NAMALWA (cell line): ENCODE results near the gene S1PR3.

Experiments used
- DNase-seq: peaks from one replicate; pipeline ENCODE4 v3.0.0-alpha.2; 2015; ENCODE audit warnings: low spot score

S1PR3 gene

DNA sequence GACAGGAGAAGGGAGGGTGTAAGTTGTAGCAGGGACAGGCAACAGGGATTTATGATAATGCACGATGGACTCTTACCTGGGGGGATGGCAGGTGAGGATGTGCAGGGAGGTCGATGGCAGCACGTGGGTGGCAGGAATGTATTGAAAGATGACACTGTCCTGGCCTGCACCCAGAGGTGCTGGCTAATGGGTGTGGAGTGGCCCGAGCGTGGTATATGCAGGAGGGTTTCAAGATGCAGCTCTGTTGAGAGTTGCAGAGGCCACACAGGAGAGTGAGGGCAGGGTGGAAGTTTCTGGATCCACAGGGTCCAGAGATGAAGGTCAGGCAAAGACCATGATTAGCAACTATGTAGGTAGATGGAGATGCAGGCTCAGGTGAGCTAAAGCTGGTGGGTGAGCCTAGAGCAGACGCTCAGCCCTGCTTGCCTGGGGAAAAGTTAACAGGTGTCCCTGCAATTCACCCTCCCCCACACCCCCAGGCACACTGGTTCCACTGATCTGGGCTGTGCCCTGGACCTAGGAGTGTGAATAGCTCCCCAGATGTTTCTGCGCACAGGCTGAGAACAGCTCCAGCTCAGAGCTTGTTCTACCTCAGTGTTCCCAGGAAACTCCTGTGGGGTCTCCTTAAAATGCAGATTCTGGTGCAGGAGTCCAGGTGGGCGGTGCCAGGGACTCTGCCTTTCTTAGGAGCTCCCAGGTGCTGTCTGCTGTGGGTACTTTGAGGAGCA is 21.5 kb upstream of the S1PR3 start:
- no peak for DNase-seq

DNA sequence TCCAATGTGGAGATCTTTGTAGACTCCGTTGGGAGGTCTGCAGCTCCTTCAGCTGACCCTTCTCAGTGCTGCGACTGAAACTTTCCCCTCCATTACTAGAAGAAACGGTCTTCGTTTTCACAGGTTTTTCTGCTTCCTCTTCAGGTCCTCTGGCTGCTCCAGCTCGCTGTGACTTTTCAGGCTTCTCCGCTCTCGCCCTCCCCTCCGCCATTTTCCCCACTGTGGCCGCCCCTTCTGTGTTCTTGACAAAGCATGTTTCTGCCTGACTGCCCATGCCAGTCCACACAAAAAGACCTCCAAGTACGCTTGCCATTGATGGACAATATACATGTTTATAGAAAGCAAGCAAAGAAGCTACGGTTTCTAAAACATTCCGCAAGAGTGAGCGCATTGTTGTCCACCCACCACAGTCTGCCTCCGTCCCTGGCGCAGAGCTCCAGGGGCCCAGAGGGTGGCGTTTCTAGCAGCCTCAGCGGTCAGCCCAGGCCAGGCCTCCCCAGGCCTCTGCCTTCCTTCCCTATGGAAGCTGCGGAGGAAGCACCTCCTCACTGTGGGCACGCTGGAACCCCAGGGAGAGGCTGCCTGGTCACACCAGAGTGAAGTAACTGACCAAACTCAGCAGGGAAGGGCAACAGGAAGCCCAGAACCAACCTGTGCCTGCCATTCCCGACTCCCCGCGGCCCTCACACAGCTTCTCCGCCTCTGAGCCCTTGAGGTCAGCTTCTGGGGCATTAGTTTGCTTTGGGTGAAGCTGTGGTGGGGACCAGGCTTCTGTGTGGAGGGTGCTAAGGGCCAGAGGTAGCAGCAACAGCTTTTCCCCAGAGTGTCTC is 19.9 kb upstream of the S1PR3 start:
- DNase-seq = no peak

- DNase-seq = no peak
Measured at GRCh38 chr9:88972401-88972800, 18.9 kb upstream of the S1PR3 start.

DNA sequence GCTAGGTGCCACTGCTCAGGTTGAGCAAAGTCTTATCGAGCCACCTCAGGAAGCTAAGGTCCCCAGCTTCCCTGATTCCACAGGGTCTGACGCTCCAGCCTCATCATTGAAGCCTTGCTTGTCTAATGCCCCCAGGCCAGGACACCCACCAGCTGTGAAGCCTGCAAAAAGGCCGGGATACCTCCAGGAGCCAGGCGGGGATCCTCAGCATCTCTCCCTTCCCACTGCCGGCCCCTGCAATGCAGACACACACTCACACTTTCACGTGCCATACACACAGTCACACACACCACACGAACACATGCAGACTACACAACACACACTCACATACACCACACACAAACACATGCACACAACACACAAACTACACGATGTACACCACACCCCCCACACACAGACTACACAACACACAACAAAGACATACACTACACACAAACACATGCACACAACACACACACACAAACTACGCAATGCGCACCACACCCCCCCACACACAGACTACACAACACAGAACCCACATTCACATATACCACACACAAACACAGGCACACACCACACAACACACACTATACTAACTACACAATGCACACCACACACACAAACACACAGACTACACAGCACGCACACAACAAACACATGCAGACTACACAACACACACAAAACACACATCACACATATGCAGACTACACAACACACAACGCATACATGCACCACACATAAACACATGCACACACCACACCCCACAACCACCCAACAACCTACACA is 17.8 kb upstream of the S1PR3 start:
- DNase-seq = no peak

GRCh38 chr9:88974641-88975040 is 16.6 kb upstream of the S1PR3 start:
- no peak for DNase-seq

DNA sequence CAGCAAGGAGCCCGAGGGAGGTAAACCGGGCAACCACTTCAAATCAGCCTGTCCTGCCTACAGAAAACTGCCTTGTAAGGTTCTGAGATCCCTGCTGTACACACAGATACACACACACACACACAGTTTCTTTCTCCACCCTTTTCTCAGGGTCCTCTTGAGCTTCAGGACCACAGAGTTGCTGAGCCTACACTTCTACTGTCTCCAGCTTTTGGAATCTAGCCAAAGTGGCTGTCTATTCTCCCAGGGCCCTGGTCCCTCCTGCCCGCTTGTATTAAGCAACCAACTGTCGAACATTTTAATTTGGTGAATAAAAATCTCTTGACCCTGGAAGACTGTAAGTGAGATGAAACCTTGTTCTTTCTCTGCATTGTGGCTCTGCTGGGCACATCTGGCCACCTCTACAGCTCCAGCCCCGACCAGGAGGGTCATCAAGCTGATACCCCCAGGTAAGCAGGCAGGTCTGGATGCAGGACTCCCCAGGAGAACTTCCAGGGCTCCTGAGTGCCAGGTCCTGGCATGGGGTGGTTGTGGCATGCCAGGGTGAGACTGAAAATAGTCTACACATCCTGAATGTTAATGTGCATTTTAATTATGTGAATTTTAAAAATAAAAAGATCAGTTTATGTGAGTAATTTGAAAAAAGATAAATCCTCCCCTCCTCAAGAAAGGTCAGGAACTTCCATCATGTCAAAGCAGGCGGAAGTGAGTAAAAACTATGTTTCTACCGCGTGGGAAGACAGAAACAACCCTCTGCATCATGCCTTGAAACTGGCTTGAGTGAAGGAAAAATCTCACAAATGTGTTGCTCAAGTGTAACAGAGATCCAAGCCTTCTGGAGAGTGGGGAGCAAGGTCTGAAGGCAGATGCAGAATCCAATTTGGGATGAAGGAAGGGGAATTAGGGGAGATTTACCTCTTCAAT is 15.0 kb upstream of the S1PR3 start:
- DNase-seq = no peak

DNA sequence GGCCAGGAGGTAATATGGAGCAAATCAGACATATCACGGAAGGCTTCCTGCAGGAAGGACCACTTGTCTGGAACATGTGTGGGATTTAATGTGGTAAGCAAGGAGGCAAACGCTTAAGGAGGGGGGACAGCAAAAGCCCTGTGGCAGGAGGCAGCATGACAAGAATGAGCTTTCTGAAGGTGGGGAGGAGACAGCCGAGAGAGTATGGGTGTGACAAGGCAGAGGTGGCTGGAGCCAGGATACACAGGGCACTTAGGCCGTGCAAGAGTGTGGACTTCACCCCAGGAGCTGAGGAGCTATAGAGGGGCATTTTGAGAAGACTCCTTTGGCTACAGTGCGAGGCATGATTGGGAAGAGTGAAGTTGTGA is 14.4 kb upstream of the S1PR3 start:
- no peak for DNase-seq

GRCh38 chr9:88978034-88978433 is 13.2 kb upstream of the S1PR3 start:
- no peak for DNase-seq

GRCh38 chr9:88979021-88979420 is 12.2 kb upstream of the S1PR3 start:
- DNase-seq = no peak

- no peak for DNase-seq
Measured at GRCh38 chr9:88979791-88980190, 11.5 kb upstream of the S1PR3 start.

DNA sequence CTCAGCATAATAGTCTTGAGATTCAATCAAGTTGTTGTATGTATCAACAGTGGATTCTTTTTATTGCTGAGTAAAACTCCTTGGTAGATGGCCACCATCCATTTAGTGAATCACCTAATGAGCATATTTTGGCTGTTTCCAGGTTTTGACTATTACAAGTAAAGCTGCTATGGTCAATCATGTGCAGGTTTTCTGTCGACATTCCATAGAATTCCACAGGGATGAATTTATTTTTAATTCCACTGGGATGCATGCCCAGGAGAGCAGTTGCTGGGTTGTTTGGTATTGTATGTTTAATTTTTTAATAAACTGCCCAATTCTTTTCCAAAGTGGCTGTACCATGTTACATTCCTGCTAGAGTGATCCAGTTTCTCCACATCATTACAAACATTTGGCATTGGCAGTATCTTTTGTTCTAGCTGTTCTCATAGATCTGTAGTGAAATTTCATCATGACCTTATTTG is 10.5 kb upstream of the S1PR3 start:
- DNase-seq = no peak

DNA sequence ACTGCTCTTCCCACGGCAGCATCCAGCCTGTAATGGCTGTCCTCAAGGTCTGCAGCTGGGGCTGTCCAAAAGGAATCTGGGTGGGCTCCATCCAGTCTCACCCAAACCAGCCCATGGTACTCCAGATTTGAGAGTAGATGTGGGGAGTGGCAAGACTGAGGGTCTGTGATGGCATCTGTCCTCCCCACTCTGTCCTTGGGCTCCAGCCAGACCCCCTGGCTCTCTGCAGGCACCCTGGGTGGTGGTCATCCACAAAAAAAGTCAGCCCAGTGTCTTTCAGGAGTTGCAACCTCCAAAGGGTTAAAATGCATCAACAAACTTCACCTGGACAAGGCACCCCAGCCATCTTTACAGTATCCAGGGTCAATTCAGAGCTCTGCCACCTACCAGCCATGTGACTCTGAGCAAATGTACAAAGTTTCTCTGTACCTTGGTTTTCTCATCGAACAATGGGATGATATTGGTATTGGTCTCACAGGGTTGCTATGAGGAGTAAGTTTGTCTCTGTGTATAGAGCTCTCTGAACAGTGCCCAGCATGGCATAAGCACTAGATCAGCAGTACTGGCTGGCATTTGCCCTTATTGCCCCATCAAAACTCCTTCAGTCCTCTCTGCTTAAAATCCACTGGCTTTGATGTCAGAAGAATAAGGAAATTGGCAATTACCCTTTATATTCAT is 7.3 kb upstream of the S1PR3 start:
- no peak for DNase-seq

DNA sequence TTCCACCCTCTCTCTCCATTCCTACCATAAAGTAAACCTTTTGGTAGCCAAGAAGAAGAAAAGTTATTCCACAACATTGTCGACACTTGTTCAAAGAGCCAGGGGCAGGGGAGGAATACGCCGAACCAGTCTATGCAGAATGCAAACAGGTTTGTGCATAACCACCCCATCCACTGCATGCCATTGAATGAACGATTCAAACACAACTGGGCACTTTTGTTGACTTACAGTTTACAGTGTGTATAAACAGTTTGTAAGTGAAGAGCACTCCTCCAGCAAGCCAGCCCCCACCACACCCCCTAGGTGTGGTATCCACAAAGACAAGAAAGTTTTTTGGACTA is 6.8 kb upstream of the S1PR3 start:
- no peak for DNase-seq

DNA sequence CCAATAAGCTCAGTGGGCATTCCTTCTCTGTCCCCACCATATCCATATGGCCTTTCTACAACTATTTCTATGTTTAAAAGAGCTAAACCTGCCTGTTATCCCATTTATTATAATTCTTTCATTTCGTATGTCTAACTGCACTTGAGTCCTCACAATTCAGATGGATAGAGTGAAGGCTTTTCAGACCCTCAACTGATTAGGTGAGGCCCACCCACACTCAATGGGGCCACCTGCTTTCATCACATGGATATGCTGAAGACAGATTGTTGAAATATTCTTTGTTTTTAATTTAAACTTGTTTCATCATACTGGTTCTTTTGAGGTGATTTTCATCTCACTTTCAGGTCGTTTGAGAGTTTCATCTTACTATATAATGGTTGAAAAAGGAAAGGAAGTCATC is 5.7 kb upstream of the S1PR3 start:
- DNase-seq = no peak

DNA sequence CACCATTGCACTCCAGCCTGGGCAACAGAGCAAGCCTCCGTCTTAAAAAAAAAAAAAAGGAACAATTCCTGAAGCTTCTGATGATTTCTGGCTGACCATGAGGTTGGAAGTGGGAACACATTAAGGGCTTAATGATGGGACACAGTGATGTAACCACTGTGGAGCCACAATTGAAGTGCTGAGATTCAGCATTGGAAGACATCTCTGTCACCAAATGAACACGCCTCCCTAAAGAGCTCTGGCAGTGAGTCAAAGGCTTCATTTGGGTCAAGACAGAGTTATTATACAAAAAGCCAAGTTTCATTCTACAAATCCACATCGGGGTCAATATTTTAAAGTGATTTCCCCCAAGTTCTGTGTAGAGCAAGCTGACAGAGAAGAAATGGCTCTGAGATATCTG is 4.5 kb upstream of the S1PR3 start:
- DNase-seq = no peak

DNA sequence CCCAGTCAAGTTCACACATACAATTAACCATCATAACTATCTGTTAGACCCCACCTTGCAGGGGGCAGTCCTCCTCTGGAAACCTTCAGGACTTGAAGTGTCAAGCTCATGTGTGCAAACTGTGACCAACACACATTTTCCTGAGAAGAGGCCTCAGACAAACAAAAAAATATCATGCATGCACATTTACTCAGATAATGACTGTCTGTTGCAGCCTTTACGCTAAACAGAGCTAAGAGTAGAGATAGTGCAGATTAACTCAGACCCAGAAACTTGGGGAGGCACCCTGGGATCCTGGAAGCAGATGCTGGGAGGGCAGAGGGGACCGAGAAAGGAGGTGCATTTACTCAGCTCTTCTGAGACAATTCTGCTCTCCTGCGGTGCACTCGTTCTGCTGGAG is 3.6 kb upstream of the S1PR3 start:
- no peak for DNase-seq

DNA sequence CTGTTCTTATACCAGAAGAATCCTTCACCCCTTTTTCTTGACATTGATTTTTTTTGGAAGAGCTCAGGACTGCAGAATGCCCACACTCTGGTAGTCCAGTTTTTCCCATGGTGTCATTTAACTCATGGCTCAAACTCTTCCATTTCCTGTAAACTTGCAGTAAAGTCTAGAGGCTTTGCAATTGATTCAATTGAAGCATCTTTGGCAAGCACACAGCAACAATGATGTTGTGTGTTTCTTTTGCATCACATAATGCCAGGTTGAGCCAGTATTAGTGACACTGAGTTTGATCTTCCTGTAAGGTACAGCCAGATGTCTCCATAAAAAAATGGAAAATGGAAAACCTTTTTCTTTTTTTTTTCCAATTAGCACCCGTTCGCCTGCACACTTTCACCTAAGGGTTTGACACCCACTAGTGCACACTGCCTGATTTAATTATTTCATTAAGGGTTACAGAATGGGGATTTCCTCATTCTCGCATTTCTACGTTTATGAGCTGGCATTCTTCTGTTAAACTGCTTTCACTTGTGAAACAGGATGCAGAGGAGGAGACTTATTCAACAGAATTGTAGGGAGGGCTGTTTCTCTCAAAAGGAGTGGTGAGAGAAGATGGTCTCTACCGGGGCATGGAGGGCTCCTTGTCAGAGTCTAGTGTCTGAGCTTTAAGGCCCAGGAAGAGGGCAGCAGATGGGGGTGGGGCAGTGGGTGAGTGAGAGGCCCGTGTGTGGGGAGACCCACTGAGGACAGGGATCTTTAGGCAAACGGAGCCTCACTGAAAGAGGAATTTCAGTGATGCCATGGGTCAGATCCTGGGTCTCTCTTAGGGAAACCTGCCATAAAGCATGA is 2.2 kb upstream of the S1PR3 start:
- DNase-seq = no peak

GRCh38 chr9:88990041-88990728 is 1.1 kb upstream of the S1PR3 start:
- no peak for DNase-seq

DNA sequence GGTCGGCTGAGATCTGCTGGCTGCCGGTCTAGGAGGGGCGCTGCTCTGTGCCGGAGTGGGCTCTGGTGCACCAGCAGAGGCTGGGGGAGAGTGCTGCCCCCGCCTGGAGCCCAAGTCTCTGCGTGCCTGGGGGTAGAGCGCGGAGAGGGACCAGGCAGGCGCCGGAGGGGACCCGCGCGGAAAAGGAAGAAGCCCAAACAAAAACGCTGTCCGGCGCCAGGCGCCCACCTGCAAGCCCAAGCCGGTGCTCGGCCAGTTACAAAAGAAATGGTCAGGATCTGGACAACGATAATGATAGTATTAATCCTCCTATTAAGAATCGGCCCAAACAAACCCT is 571 bp upstream of the S1PR3 start:
- DNase-seq = no peak

GRCh38 chr9:88992556-88992955 is 1.3 kb downstream of the S1PR3 start:
- no peak for DNase-seq
